NCI-H69 (cell line): ENCODE measurements around the gene NUCB2.

Experiments
- DNase-seq: peaks from one replicate; lab custom pipeline; 2025; lab: John Stamatoyannopoulos, UW

Gene NUCB2

DNA sequence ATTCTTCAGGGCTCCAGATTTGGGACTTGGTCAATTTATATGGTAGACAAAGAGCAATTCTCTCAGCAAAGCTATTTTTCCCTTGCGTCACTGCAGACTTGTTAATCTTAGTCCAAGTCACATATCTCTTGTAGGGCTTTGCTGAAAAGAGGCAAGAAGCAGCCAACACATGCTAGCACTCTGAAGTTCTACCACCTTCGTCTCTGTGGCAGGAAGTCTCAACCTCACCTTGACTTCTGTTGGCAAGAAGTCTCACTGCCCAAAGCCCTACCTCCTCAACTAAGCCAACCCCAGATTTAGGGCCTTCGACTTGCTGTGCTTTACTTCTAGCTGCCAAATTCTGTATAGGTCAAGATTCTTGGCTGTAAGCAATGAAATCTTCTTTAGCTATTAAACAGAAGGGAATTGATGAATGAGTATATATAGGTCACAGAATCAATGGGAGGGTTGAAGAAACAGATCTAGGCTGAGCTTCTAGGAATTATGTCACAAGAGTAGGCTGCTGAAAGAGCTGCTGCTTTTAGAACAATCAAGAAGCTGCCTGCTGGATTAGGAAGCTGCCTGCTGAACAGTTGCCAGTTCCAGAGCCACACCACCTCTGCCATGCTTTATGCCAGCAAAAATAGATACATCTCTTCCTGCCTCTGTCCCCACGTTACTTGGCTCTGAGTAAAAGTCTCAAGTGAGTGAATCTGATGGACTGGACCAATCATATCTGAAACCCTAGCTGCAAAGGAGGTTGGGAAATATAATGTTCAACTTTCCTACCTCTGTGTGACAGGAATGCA, 57.5 kb downstream of the NUCB2 start:
- no peak for DNase-seq

DNA sequence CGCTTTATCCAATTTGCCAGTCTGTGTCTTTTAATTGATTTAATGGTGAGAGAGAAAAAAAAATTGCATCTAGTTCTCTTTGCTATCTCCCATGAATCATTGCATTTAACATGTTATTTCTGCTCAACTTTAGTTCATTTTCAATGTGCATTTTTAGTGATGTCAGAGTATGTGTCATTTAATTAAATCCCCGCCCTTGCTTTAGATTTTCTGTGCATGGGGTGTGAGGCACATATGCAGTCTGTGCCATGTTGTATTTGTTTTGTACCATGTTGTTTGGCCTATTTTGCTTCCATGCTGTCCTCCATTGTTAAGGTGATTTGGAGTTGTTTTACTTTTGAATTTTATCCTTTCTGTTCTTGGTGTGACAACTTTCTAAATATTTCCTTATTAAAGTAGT, 66.7 kb downstream of the NUCB2 start:
- no peak for DNase-seq

DNA sequence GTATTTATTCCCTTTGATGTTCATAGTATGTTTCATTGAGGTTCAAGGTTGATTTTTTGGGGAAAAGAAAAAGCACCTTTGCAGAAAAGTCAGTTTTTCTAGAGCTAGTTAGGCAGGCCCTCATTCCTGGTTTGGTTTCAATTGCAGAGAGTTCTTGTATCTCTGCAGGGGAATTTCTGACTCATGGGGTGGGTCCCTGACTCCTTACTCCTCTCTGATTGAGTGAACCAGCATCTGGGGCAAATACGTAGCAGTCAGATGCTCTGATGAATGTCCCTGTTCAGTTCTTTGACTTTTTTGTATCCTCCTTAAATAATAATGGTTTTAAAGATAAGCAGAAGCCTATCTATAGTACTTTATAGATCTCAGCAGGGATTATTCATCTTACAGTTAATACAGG, 67.4 kb downstream of the NUCB2 start:
- no peak for DNase-seq

DNA sequence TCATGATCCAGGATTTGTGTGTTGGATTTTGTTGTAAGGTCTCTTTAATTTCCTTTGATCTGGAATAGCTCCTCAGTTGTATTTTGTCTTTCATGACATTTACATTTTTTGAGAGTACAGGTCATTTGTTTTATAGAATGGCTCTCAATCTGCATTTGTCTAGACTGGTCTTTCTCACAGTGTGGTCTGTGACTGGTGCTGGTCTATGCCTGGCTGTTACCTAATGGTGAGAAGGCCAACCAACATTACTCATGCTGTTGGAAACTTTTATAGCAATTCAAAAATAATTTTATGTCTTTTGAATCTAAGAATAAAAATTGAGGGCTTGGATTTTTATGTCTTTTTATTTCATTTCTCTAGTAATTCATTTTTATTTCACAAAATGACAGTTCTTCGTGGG, 71.1 kb downstream of the NUCB2 start:
- no peak for DNase-seq

DNA sequence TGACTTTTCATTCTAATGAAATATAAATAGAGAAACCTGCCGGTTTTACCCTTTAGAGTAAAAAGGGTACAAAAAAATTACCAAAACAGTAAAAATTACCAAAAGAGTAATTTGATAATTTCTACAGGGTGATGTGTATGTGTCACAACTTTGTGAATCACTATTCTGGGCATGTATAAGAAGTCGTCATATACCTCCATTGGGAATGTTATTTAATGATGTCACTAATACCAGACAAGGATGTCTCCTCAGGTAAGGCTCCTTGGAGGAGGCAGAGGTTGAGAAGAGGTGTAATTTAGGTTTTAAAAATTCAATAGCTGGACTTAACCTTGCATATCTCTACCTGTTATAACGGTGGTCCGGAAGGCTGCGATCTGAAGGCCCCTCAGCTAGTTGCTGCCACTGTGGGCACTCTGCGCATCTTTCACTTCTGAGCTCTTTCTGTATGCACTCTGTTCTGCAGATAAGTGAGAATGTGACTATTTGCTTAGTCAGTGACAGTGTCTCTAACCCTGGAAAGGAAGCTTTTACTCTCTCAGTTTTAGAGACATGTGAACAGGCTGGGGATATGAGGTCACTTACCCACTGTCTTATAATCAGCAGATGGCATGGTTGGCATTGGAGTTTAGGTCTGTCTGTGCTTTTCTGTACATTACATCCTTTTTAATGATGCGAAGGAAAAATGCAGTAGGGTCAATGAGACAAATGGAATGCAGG, 74.1 kb downstream of the NUCB2 start:
- DNase-seq, result peak; percentile 20

DNA sequence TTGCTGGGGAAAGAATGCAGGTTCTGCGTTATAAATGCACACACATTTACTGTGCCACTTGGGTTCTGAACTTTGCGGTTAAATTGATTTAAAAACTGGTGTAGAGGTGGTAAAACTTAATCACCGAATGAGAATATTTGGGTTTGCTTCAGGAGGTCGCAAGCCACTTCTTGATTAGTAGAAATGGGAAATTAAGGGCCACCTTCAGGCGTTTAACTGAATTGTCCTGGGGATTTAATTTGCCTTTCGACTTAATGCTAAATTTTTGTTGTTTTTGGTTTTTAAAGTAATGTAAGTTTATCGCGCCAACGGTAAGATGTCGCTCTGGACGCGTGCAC, 74.6 kb downstream of the NUCB2 start:
- no peak for DNase-seq

DNA sequence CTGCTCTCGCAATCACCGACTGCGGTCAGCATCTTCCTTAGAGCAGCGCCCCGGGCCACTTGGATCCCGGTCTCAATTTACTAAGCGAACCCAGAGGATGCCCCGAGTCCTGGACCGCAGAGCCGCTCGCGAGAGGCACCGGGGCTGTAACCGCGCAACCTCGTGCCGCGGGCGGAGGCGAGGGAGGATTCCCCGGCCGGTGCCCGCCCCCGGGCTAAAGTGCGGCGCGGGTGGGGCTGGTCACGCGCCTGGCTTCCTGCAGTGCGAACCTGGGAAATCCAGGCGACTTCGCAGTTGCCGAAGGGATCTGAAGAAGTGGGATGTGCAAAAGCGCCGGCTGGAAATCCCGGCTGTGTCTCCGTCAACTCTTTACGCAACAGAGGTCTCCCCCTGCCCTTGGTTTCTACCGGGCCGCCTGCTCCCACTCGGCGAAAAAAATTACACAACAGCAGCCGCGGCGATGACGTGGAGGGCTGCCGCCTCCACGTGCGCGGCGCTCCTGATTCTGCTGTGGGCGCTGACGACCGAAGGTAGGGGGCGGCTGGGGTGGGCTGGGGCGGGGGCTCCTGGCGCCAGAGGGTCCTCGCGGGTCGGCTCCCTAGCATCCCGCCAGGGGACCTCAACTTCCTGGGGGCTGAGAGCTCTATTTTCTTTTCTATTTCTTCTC, 75.1 kb downstream of the NUCB2 start, which contains the start of gene NCR3LG1:
NCR3LG1 (plus strand) TSS at position 291 of the 667 bp plus-strand sequence; CDS start at position 461, 170 bp downstream.
- DNase-seq, result peak; percentile 80

DNA sequence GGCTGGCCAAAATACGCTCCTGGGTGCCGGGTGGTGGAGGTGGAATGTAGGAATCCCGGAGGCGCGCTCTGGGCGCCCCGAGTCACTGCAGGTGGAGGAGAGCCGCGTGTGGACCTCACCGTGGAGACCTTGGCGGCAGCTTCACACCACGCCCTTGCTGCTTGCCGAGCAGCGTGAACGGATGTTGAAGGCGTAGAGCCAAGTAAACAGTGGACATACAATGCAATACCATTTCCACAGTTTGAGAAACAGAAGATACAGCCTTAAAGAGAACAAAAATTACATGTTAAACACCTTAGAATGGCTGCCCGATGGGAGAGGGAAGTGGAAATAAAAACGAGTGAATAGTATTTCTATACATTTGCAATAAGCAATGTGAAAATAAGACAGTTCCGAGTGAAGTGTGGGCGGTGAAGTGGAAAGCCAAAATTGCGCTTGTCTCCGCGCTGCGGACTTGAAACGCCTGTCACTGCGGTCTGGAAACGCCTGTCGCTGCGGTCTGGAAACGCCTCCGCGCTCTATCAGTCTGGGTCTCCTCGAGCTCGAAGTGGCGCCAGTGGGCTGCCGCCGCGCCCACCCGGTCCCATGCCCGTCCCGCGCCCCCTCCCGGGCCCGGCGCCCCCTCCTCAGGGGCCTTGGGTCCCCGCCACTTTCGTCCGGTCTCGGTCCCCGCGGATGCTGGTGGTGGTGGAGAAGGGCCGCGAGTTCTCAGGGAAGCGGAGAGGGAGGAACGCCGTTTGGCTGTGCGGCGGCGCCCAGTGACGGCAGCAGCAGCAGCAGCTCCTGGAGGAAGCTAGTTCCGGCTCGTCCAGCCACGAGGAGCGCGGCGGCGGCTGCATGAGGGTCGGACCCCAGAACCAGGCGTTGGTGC, 76.6 kb downstream of the NUCB2 start:
- DNase-seq, result peak; percentile 90

DNA sequence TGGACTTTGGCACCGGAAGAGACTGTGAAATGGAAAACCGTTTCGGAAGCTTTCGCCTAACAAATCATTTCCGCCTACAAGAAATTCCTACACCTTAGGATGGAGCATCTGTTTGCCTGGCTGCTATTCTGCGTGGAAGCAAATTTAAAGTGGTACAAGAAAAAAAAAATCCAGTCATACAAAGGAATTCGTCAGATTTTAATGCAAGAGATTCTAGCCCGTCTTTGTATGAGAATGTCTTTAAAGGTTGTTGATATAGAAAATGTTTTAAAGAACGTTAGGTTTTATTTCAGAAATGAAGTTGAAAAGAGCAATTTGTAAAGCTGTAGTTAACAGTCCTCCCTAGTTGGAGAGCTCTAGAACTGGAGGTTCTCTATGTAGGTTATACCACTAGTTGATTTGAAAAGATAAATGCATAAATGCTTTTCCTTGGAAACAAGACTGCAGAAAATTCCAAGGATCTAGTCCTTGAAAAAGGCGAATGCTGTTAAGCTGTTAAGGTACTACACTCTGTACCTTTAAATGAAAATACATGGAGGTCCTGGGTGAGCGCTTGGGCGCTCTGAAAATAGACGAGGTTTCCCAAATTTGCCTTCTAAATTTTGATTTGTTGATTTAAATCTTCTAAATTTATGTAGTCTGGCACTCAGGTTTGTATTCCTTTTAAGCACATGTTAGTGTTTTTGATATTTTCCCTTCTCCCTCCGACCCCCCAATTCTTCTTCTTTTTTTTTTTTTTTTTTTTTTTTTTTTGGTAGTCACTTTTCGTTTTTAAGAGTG, 77.5 kb downstream of the NUCB2 start:
- peak; percentile 48 for DNase-seq

DNA sequence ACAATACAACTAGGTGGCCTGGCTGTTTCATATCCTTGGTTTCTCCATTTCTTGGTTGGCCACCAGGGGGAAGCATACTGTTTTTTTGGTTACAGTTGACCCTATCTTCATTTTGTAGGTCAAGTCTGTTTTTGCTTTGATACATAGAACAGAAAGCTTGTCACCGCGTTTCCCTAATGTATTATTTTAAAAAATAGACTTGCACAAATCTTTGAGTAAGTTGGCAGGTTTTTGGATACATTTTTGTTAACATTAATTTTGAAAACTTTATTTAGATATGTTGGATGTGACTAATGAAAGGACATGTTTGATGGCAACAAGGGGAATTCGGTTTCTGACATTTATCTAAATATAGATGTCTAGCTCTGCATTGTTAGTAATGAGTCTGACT, 78.1 kb downstream of the NUCB2 start:
- DNase-seq, result peak; percentile 80

DNA sequence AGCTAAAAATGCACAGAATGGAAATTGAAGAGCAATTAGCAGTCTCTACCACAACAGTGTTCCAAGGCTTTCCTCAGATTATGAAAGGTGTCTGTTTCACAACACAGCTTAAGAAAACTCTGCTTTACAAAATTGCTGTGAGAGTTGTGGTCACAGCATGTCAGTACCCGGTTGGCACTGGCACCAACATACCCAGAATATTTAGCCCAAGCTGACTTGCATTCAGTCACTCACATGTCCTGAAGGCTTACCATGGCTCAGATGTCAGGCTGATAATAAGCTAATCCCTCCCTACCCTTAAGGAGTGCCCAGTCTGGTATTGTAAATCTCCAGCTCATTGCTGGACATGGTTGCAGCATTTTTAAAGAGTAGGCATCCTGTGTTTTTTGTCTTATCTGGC, 90.0 kb downstream of the NUCB2 start:
- no peak for DNase-seq

DNA sequence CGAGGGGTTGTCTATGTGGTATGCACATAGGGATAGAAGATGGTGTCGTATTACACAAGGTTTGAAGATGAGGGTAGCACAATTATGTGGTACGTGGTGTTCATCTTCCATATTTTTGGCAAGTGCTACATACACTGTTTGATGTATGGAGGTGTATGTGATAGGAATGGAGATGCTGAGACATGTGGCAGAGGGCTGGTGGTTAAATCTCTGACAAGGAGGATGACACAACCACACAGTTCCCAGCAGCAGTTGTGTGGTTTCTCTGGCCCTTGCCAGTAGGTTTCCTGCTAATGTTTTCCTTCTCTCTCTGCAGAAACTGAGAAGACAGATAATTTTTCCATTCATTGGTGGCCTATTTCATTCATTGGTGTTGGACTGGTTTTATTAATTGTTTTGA, 92.0 kb downstream of the NUCB2 start:
- DNase-seq, result no peak

DNA sequence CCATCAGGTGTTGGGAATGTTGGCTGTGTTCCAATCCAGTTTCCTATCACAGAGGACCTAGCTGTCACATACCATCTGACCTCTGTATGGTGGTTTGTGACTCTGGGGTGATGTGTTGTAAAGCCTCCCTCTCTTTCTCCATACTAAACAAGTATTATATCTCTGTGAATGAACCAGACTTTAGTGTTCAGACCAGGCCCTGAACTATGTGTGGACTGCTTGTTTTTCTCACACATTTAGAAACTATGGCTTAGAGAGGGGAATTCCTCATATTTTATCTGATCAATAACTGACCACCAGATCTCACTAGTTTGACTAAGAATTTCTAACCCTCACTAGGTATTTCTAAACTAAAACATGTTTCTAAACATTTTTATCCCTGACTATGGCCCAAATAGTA, 92.6 kb downstream of the NUCB2 start:
- DNase-seq, result no peak

DNA sequence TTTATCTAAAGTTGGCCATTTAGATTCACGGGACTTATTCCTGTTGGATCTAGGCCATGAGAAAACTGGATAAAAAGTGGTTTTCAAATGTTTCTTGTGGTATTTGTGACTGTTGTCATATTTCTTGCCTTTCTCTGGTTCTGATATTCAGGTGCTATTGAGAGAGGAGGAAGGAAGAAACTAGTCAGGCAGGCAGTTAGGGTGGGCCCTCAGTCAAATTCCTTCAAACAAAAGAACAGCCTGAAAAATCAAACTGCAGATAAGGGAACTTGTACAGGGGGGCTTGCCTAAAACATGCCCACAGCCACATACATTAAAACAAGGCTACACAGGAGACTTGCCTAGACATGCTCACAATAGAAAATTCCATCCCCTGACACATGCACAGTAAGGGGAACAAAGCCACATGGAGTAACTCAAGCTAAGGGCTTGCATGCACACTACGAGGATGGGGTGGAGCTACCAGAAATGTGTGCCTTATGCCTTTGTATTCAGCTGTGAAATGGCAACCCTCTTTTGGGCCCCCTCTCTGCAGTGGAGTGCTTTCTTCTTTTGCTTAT, 93.2 kb downstream of the NUCB2 start:
- DNase-seq, result no peak

DNA sequence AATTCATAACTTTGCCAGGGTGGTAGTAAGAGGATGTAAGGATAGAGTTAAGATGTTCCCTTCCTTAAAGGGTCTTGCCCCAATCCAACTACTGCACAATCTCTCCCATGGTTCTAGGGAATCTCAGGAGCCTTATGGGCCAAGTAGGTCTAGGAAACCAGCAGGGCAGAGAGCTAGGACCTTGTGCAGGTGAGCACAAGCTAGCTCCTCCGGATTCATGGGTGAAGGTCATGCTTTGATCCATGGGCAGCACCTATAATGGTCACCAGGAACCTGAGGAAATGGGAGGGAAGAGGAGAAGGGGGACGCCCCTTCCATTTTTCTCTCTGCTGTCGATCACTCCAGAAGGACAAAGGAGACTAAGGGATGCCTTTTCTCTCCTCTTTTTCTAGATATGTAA, 95.1 kb downstream of the NUCB2 start:
- DNase-seq, result peak; percentile 76

DNA sequence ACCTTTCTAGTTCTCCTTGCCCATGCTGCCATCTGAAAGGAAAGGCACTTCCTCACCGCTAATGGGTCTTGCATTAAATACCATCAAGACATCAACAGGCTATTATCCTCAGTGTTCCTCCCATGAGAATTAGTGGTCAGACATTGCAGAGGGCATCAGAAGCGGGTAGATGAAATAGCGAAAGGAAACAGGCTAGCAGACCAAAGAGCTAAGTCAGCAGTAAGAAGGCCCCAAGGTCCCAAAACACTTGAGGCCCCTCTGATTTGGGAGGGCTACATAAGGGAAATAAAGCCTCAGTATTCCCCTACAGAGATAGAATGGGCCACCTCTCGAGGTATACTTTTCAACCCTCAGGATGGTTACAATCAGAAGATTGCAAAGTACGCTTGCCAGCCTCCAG, 99.0 kb downstream of the NUCB2 start:
- no peak for DNase-seq

DNA sequence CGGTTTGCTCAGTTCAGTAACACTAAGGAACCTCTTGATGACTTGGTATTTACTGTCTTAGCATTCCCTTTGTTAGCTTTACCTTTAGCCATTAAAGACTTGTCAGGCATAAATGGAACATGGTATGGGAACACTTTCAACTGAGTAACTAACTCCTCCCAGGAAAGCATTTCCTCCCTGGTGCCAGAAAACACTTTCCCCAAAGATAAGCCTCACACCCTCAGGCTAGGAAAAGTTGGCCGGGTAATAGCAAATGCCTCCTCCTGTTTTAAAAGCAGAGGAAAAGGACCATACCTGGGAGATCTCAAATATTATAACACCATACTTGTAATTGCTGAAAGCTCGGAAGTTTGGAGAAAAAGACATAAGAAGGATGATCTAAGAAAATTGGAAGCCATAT, 100.0 kb downstream of the NUCB2 start:
- no peak for DNase-seq

DNA sequence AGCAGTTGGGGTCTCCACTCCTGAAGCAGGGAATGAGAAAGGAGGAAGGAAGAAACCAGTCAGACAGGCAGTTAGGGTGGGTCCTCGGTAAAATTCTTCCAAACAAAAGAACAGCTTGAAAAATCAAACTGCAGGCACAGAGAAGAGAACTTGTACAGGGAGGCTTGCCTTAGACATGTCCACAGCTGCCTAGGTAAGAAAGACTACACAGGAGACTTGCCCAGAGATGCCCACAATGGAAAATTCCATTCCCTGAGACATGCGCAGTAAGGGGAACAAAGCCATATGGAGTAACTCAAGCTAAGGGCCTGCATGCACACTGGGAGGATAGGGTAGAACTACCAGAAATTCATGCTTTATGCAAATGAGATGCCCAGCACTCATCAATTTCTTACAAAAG, 102.1 kb downstream of the NUCB2 start:
- no peak for DNase-seq

DNA sequence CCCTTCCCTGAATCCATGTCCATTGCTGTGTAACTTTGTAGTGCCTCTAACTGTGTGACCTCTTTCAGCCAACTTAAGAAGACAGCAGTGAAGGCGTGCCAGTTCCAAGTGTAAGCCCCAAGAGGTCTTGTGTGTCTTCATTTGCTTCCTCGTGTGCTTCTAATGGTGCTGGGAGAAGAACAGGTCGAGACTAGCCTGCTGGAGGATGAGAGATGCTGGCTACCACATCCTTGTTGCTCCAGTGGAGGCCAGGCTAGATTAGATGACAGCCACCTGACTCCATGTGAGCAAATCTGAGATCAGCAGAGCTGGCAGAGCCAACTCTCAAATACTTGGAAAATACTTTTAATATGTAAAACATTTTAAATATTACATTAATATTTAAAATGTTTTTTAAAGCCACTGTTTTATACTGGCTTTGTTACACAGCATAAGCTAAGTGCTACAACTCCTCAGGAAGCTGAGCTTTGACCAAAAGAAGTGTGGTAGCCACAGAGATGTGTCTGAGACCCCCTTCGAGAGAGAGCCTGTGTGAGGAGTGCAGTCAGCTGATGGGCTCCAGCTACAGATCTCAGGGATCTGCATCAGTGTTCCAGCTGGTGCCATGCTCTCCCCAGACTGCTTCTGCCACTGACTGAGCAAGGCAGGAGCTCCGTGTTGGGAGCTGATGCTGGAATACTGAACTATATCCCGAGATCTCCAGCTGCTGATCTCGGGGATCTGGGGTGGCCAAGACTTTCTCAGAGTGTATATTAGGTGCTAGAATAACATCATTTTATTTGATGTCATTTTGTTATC, 103.0 kb downstream of the NUCB2 start:
- no peak for DNase-seq

DNA sequence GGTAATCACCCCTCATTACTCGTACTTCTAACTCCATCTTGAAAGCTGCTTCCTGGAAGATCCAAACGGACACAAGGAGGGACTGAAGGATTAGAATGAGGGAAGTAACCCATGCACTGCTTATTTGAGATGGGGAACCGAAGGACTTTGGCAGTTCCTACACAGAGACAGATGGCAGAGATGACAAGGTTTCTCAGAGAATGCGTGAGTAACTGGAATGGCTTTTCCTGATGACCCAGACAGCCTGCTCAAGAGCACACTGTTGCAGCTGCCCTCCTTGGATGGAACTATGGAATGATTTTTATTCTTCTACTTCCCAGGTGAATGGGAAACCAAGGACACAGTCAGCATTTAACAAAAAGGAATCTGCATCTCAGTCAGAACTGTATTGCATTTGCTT, 104.6 kb downstream of the NUCB2 start:
- DNase-seq, result no peak
